HCT116 (cell line): ENCODE measurements around the gene SPRR2G. TPM values are rescaled to one million over a fixed set of nuclear protein-coding genes. Genes with fewer than 3 reads are reported as not detected.

ENCODE experiments used
- ATAC-seq: fragments of 200-7000 bp; cut with Tn5 transposase; 2 replicates; pipeline ENCODE4 v1.9.1; 2020; ENCODE audit warnings: mild to moderate bottlenecking, moderate library complexity
- BruUV-seq: library from RNA; stranded (reverse); fragments of 400-500 nt; replicated peaks from 2 replicates; lab custom pipeline; 2021; lab: Mats Ljungman, UMichigan
- CTCF ChIA-PET: fragments of 300-600 bp; sonication (Branson Sonifier 250); formaldehyde crosslinking; loops from one replicate; lab custom pipeline; 2021; ENCODE audit warnings: antibody characterized with exemption; lab: Charles Lee
- POLR2A ChIA-PET: fragments of 300-600, 350-600 bp; sonication (Branson Sonifier 250); formaldehyde crosslinking; loops from one replicate; lab custom pipeline; 2021; ENCODE audit warnings: antibody characterized with exemption; lab: Charles Lee
- RAD21 ChIA-PET, 2 experiments: fragments of 300-600 bp; sonication (Branson Sonifier 250); formaldehyde crosslinking; loops; one replicate each; lab custom pipeline; 2023; ENCODE audit warnings: low total read pairs in 2 of 2; ENCODE audit not compliant: uncharacterized antibody in 2 of 2, unreplicated experiment in 2 of 2, low non-redundant PET in 1 of 2; lab: Charles Lee
- DNase-seq: peaks from one replicate; pipeline ENCODE4 v3.0.0-alpha.2; 2010; ENCODE audit warnings: low read depth, low spot score
- H2AFZ ChIP-seq: fragments of 200-600 bp; shearing (Covaris generic), sonication (generic); 2 replicates; pipeline ENCODE4 v1.6.1; 2017; ENCODE audit warnings: low read depth, mixed run types, mixed read lengths, antibody characterized with exemption, low read length; ENCODE audit not compliant: poor library complexity, severe bottlenecking
- H3K27ac ChIP-seq: 2 replicates; pipeline ENCODE4 v1.5.1; 2012; ENCODE audit warnings: low read depth, low read length
- H3K27me3 ChIP-seq: fragments of 200-600 bp; sonication (generic); 2 replicates; pipeline ENCODE4 v1.6.1; 2016; ENCODE audit warnings: mixed run types, low read length, mixed read lengths; ENCODE audit not compliant: insufficient read depth
- H3K36me3 ChIP-seq, 2 experiments: fragments of 200-500 bp in 1 of 2; fragments of 200-600 bp in 1 of 2; sonication (Bioruptor generic) in 1 of 2; sonication (generic) in 1 of 2; 2 replicates each; pipeline versions ENCODE4 v1.5.1 to v1.6.1; 2014 to 2016; ENCODE audit warnings: low read length in 2 of 2, inconsistent platforms in 1 of 2, mixed read lengths in 1 of 2, mixed run types in 1 of 2; ENCODE audit not compliant: insufficient read depth in 2 of 2, control insufficient read depth in 1 of 2
- H3K4me1 ChIP-seq, 2 experiments: fragments of 200-600 bp in 1 of 2; sonication (generic) in 1 of 2; 2 replicates each; pipeline versions ENCODE4 v1.5.1 to v1.6.1; 2012 to 2017; ENCODE audit warnings: low read length in 2 of 2, inconsistent platforms in 1 of 2, mild to moderate bottlenecking in 1 of 2, mixed read lengths in 1 of 2, mixed run types in 1 of 2, moderate library complexity in 1 of 2; ENCODE audit not compliant: insufficient read depth in 2 of 2, control insufficient read depth in 1 of 2
- H3K4me2 ChIP-seq: fragments of 200-600 bp; sonication (generic); 2 replicates; pipeline ENCODE4 v1.6.1; 2017; ENCODE audit warnings: mixed run types, low read length, mixed read lengths
- H3K4me3 ChIP-seq, 2 experiments: fragments of 200-600 bp in 1 of 2; sonication (generic) in 1 of 2; replicated peaks in 1 of 2; 2 replicates each; pipeline ENCODE4 v1.5.1; 2011 to 2016; ENCODE audit warnings: low read length in 2 of 2, control low read depth in 1 of 2, low read depth in 1 of 2, mild to moderate bottlenecking in 1 of 2, mixed read lengths in 1 of 2, mixed run types in 1 of 2
- H3K79me2 ChIP-seq: fragments of 200-600 bp; sonication (generic); 2 replicates; pipeline ENCODE4 v1.6.1; 2017; ENCODE audit warnings: mild to moderate bottlenecking, mixed run types, low read length, moderate library complexity, mixed read lengths; ENCODE audit not compliant: insufficient read depth
- H3K9ac ChIP-seq: fragments of 200-600 bp; sonication (generic); 2 replicates; pipeline ENCODE4 v1.6.1; 2016; ENCODE audit warnings: low read length, mixed read lengths
- H3K9me2 ChIP-seq: fragments of 200-600 bp; sonication (generic), shearing (Covaris generic); 2 replicates; pipeline ENCODE4 v1.6.1; 2017; ENCODE audit warnings: mixed run types, mild to moderate bottlenecking, moderate library complexity; ENCODE audit not compliant: insufficient read depth
- H3K9me3 ChIP-seq, 2 experiments: fragments of 200-500 bp in 1 of 2; fragments of 200-600 bp in 1 of 2; sonication (Bioruptor generic) in 1 of 2; sonication (generic) in 1 of 2; 2 replicates each; pipeline ENCODE4 v1.6.1; 2014 to 2017; ENCODE audit warnings: low read length in 2 of 2, mixed read lengths in 2 of 2, inconsistent platforms in 1 of 2, low read depth in 1 of 2, mild to moderate bottlenecking in 1 of 2, mixed run types in 1 of 2, moderate library complexity in 1 of 2; ENCODE audit not compliant: control insufficient read depth in 1 of 2, insufficient read depth in 1 of 2
- H4K20me1 ChIP-seq: fragments of 200-600 bp; sonication (generic), shearing (Covaris generic); 2 replicates; pipeline ENCODE4 v1.6.1; 2017; ENCODE audit warnings: mixed run types, mild to moderate bottlenecking, moderate library complexity; ENCODE audit not compliant: insufficient read depth
- CBX3 ChIP-seq: IDR thresholded peaks from 2 replicates; pipeline ENCODE4 v1.6.1; 2012; ENCODE audit warnings: low read depth
- CEBPB ChIP-seq: IDR thresholded peaks from 2 replicates; pipeline ENCODE4 v1.6.1; 2012; ENCODE audit warnings: low read depth
- EGR1 ChIP-seq: IDR thresholded peaks from 2 replicates; pipeline ENCODE4 v1.6.1; 2012; ENCODE audit warnings: low read depth
- EZH2 ChIP-seq: fragments of 200-600 bp; sonication (generic); IDR thresholded peaks from 2 replicates; pipeline ENCODE4 v1.6.1; 2017; ENCODE audit warnings: antibody characterized with exemption, mixed run types
- EZH2phosphoT487 ChIP-seq: fragments of 200-600 bp; IDR thresholded peaks from 2 replicates; pipeline ENCODE4 v1.6.1; 2018; ENCODE audit warnings: antibody characterized with exemption, borderline replicate concordance
- FOSL1 ChIP-seq: IDR thresholded peaks from 2 replicates; pipeline ENCODE4 v1.6.1; 2012; ENCODE audit warnings: low read depth
- JUND ChIP-seq: IDR thresholded peaks from 2 replicates; pipeline ENCODE4 v1.6.1; 2012
- POLR2AphosphoS5 ChIP-seq: IDR thresholded peaks from 2 replicates; pipeline ENCODE4 v1.6.1; 2011; ENCODE audit warnings: mild to moderate bottlenecking, low read depth, low read length, moderate library complexity
- RAD21 ChIP-seq: IDR thresholded peaks from 2 replicates; pipeline ENCODE4 v1.6.1; 2012; ENCODE audit warnings: low read depth, mild to moderate bottlenecking
- SIN3A ChIP-seq: IDR thresholded peaks from 2 replicates; pipeline ENCODE4 v1.6.1; 2012; ENCODE audit warnings: low read depth
- SP1 ChIP-seq: IDR thresholded peaks from 2 replicates; pipeline ENCODE4 v1.6.1; 2012; ENCODE audit warnings: low read depth
- SRF ChIP-seq: IDR thresholded peaks from 2 replicates; pipeline ENCODE4 v1.6.1; 2012; ENCODE audit warnings: low read depth
- TCF7L2 ChIP-seq: IDR thresholded peaks from 2 replicates; pipeline ENCODE4 v1.7.0; 2011; ENCODE audit warnings: borderline replicate concordance, inconsistent platforms; ENCODE audit not compliant: insufficient read depth, insufficient read length; ENCODE audit errors: extremely low read depth
- ZBTB33 ChIP-seq: IDR thresholded peaks from 2 replicates; pipeline ENCODE4 v1.6.1; 2011; ENCODE audit warnings: mild to moderate bottlenecking, low read length, moderate library complexity; ENCODE audit not compliant: insufficient replicate concordance; ENCODE audit errors: extremely low read depth
- ZFX ChIP-seq: fragments of 450-650 bp; IDR thresholded peaks from 2 replicates; pipeline ENCODE4 v1.6.1; 2017
- ZNF274 ChIP-seq: fragments of 200-500 bp; sonication (Bioruptor generic); IDR thresholded peaks from 2 replicates; pipeline ENCODE4 v1.6.1; 2014; ENCODE audit warnings: mild to moderate bottlenecking, low read depth, low read length, inconsistent platforms
- intact Hi-C: fragments of 100-400 bp; cut with micrococcal nuclease; formaldehyde crosslinking; loops from 2 replicates; pipeline ENCODE4 v1.10.0; 2022
- total RNA-seq: library from RNA; stranded (reverse); gene quantifications from one replicate; pipeline ENCODE4 v1.2.1, GENCODE V29; 2021; ENCODE audit not compliant: unreplicated experiment
- TF ChIP-seq, protein P1 (sequence below): IDR thresholded peaks from 2 replicates; pipeline ENCODE4 v1.6.1; 2012
- TF ChIP-seq, protein P2 (sequence below): IDR thresholded peaks from 2 replicates; pipeline ENCODE4 v1.6.1; 2012; ENCODE audit warnings: low read depth

The SPRR2G gene
- total RNA-seq, 1 experiment from 2014 or later: not detected

DNA sequence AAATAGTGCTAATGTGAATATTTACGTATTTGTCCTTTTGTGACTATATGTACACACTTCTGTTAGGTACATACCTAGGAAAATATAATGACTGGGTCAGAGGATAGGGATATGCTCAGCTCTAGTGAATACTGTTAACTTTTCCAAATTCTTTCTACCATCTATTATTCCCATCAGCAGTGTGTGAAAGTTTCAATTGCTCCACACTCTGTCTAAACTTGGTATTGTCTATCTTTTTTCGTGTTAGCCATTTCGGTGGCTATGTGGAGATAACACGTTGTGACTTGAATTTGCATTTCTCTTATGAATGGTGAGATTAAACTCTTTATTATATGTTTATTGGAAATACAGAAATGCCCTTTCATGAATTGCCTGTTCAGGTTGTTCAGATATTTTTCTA is 29.9 kb upstream of the SPRR2G start:
- ChIA-PET POLR2A (no interaction called here), RAD21 (no interaction called here), CTCF (no interaction called here)
- Histone ChIP-seq H3K27me3 (peaks cover 27% of the 10 kb centered on the region), H3K4me1 (no peaks in the 10 kb centered on the region), H3K4me2 (no peak overlapping the region), H3K36me3 (no peaks in the 10 kb centered on the region), H3K9me2 (no peaks in the 10 kb centered on the region), H2AFZ (no peak overlapping the region), H3K27ac (no peak overlapping the region), H3K79me2 (no peaks in the 10 kb centered on the region), H3K4me3 (no peak overlapping the region), H3K9me3 (no peaks in the 10 kb centered on the region), H3K9ac (no peak overlapping the region), H4K20me1 (no peaks in the 10 kb centered on the region)
- BruUV-seq: no TSS peak
- no peak for TF ChIP-seq CBX3
- TF ChIP-seq ZFX: no peak
- TF ChIP-seq SRF: no peak
- TF ChIP-seq EZH2phosphoT487: no peak
- TF ChIP-seq JUND: no peak
- no peak for TF ChIP-seq SIN3A
- TF ChIP-seq, protein P1, sequence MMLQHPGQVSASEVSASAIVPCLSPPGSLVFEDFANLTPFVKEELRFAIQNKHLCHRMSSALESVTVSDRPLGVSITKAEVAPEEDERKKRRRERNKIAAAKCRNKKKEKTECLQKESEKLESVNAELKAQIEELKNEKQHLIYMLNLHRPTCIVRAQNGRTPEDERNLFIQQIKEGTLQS: no peak
- TF ChIP-seq SP1: no peak
- no peak for TF ChIP-seq CEBPB
- no peak for TF ChIP-seq EZH2
- no peak for TF ChIP-seq ZNF274
- no peak for TF ChIP-seq POLR2AphosphoS5
- TF ChIP-seq, protein P2, sequence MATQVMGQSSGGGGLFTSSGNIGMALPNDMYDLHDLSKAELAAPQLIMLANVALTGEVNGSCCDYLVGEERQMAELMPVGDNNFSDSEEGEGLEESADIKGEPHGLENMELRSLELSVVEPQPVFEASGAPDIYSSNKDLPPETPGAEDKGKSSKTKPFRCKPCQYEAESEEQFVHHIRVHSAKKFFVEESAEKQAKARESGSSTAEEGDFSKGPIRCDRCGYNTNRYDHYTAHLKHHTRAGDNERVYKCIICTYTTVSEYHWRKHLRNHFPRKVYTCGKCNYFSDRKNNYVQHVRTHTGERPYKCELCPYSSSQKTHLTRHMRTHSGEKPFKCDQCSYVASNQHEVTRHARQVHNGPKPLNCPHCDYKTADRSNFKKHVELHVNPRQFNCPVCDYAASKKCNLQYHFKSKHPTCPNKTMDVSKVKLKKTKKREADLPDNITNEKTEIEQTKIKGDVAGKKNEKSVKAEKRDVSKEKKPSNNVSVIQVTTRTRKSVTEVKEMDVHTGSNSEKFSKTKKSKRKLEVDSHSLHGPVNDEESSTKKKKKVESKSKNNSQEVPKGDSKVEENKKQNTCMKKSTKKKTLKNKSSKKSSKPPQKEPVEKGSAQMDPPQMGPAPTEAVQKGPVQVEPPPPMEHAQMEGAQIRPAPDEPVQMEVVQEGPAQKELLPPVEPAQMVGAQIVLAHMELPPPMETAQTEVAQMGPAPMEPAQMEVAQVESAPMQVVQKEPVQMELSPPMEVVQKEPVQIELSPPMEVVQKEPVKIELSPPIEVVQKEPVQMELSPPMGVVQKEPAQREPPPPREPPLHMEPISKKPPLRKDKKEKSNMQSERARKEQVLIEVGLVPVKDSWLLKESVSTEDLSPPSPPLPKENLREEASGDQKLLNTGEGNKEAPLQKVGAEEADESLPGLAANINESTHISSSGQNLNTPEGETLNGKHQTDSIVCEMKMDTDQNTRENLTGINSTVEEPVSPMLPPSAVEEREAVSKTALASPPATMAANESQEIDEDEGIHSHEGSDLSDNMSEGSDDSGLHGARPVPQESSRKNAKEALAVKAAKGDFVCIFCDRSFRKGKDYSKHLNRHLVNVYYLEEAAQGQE: no peak
- no peak for TF ChIP-seq TCF7L2
- no peak for TF ChIP-seq ZBTB33
- TF ChIP-seq RAD21: no peak
- TF ChIP-seq EGR1: no peak
- no peak for TF ChIP-seq FOSL1
- intact Hi-C loops: no loop called here
- DNase-seq (no peak), ATAC-seq (no peak)
